HepG2 (cell line): Measurements from ENCODE around the gene SEPHS2. TPM values are rescaled to one million over a fixed set of nuclear protein-coding genes. Genes with fewer than 3 reads are reported as not detected.

Experiments used
- ARID4A ChIP-seq: sonication (generic); formaldehyde crosslinking; IDR thresholded peaks from 2 replicates; pipeline ENCODE4 v1.5.0; 2020; ENCODE audit warnings: mild to moderate bottlenecking, missing genetic modification reagents, borderline replicate concordance
- BCL6 ChIP-seq: IDR thresholded peaks from 2 replicates; pipeline ENCODE4 v1.6.1; 2016; ENCODE audit warnings: missing genetic modification reagents, missing compliant biosample characterization
- BRCA1 ChIP-seq: sonication (generic); formaldehyde crosslinking; IDR thresholded peaks from 2 replicates; pipeline ENCODE4 v1.4.0; 2020; ENCODE audit warnings: missing genetic modification reagents
- BRD4 ChIP-seq: sonication (generic); formaldehyde crosslinking; IDR thresholded peaks from 2 replicates; pipeline ENCODE4 v1.4.0; 2020; ENCODE audit warnings: missing genetic modification reagents
- EP300 ChIP-seq, 3 experiments: sonication (generic) in 1 of 3; formaldehyde crosslinking in 1 of 3; IDR thresholded peaks; 2 replicates each; pipeline versions ENCODE4 v1.5.1 to v1.6.1; 2011 to 2020; ENCODE audit warnings: low read depth in 2 of 3, low read length in 2 of 3, borderline replicate concordance in 1 of 3, improper control_type of control experiment in 1 of 3, mild to moderate bottlenecking in 1 of 3, missing genetic modification reagents in 1 of 3, moderate library complexity in 1 of 3
- FOXO1 ChIP-seq: sonication (generic); formaldehyde crosslinking; IDR thresholded peaks from 2 replicates; pipeline ENCODE4 v1.4.0; 2020; ENCODE audit warnings: missing genetic modification reagents
- KAT7 ChIP-seq: IDR thresholded peaks from 2 replicates; pipeline ENCODE4 v1.6.1; 2018; ENCODE audit warnings: borderline replicate concordance, missing compliant biosample characterization
- MIXL1 ChIP-seq: IDR thresholded peaks from 2 replicates; pipeline ENCODE4 v1.6.1; 2016
- NAIF1 ChIP-seq: sonication (generic); formaldehyde crosslinking; IDR thresholded peaks from 2 replicates; pipeline ENCODE4 v1.5.0; 2020; ENCODE audit warnings: mild to moderate bottlenecking, missing genetic modification reagents, borderline replicate concordance
- NFIC ChIP-seq: IDR thresholded peaks from 2 replicates; pipeline ENCODE4 v1.6.1; 2012; ENCODE audit warnings: mild to moderate bottlenecking, low read length, inconsistent platforms
- PHF20 ChIP-seq: sonication (generic); formaldehyde crosslinking; IDR thresholded peaks from 2 replicates; pipeline ENCODE4 v1.5.0; 2020; ENCODE audit warnings: mild to moderate bottlenecking, missing genetic modification reagents
- POLR2G ChIP-seq: fragments of 200-400 bp; formaldehyde crosslinking; IDR thresholded peaks from 2 replicates; pipeline ENCODE4 v1.6.1; 2018; ENCODE audit warnings: mild to moderate bottlenecking, low read depth, low read length, moderate library complexity
- RARA ChIP-seq: IDR thresholded peaks from 2 replicates; pipeline ENCODE4 v1.6.1; 2016; ENCODE audit warnings: missing genetic modification reagents, missing compliant biosample characterization
- RCOR2 ChIP-seq: IDR thresholded peaks from 2 replicates; pipeline ENCODE4 v1.6.1; 2016; ENCODE audit warnings: missing biosample characterization, missing genetic modification reagents
- SYNCRIP ChIP-seq: fragments of 200-400 bp; formaldehyde crosslinking; IDR thresholded peaks from 2 replicates; pipeline ENCODE4 v1.6.1; 2018; ENCODE audit warnings: mild to moderate bottlenecking, low read depth, low read length; ENCODE audit not compliant: insufficient read depth
- ZBTB3 ChIP-seq: sonication (generic); formaldehyde crosslinking; IDR thresholded peaks from 2 replicates; pipeline ENCODE4 v1.4.0; 2020; ENCODE audit warnings: low read depth, mild to moderate bottlenecking, moderate library complexity, missing genetic modification reagents, borderline replicate concordance
- ZFX ChIP-seq: sonication (generic); formaldehyde crosslinking; IDR thresholded peaks from 2 replicates; pipeline ENCODE4 v1.4.0; 2020; ENCODE audit warnings: mild to moderate bottlenecking, low read depth, missing genetic modification reagents, moderate library complexity
- ZFY ChIP-seq: sonication (generic); formaldehyde crosslinking; IDR thresholded peaks from 2 replicates; pipeline ENCODE4 v1.4.0; 2020; ENCODE audit warnings: missing genetic modification reagents
- ZNF101 ChIP-seq: sonication (generic); formaldehyde crosslinking; IDR thresholded peaks from 2 replicates; pipeline ENCODE4 v1.4.0; 2020; ENCODE audit warnings: mild to moderate bottlenecking, low read depth, missing genetic modification reagents, borderline replicate concordance
- ZNF383 ChIP-seq: sonication (generic); formaldehyde crosslinking; IDR thresholded peaks from 2 replicates; pipeline ENCODE4 v1.4.0; 2020; ENCODE audit warnings: missing genetic modification reagents, mild to moderate bottlenecking, borderline replicate concordance
- ZNF556 ChIP-seq: sonication (generic); formaldehyde crosslinking; IDR thresholded peaks from 2 replicates; pipeline ENCODE4 v1.4.0; 2020; ENCODE audit warnings: mild to moderate bottlenecking, missing genetic modification reagents, borderline replicate concordance
- ZNF619 ChIP-seq: sonication (generic); formaldehyde crosslinking; IDR thresholded peaks from 2 replicates; pipeline ENCODE4 v1.4.0; 2020; ENCODE audit warnings: mild to moderate bottlenecking, missing genetic modification reagents
- ZNF790 ChIP-seq: sonication (generic); formaldehyde crosslinking; IDR thresholded peaks from 2 replicates; pipeline ENCODE4 v1.8.0; 2022; ENCODE audit warnings: missing genetic modification reagents, mild to moderate bottlenecking, borderline replicate concordance
- ZSCAN25 ChIP-seq: sonication (generic); formaldehyde crosslinking; IDR thresholded peaks from 2 replicates; pipeline ENCODE4 v1.8.0; 2022; ENCODE audit warnings: mild to moderate bottlenecking, missing genetic modification reagents
- ZSCAN29 ChIP-seq: sonication (generic); formaldehyde crosslinking; conservative IDR thresholded peaks from 2 replicates; pipeline ENCODE4 v1.4.0; 2020; ENCODE audit warnings: mild to moderate bottlenecking, missing genetic modification reagents
- polyA plus RNA-seq, 8 experiments: library from polyadenylated mRNA; depleted of rRNA in 3 of 8; stranded (reverse) in 7 of 8; unstranded in 1 of 8; fragments of >200 nt; fragmentation: Illumina TruSeq in 4 of 8; extraction: Trizol in 4 of 8; gene quantifications; 2 replicates each; pipeline versions ENCODE4 v1.2.1 to v1.2.3, GENCODE V29; 2011 to 2016; ENCODE audit warnings: low read depth in 4 of 8, missing spikeins in 1 of 8, mixed read lengths in 1 of 8; ENCODE audit not compliant: insufficient read depth in 1 of 8
- total RNA-seq, 5 experiments: library from RNA; depleted of rRNA; stranded (reverse); fragments of >200 nt; fragmentation: Illumina TruSeq; extraction: Trizol; gene quantifications; 2 replicates each; pipeline ENCODE4 v1.2.3, GENCODE V29; 2016; ENCODE audit warnings: low read depth in 1 of 5

The SEPHS2 gene
- total and polyA plus RNA-seq, 2 of the 13 experiments (the other 11 are each of a cell fraction or from before 2014, with no cell fraction given), result 20.7 to 127 TPM

GRCh38 chr16:30437511-30438046 is 8.1 kb downstream of the SEPHS2 start (continued):
- TF ChIP-seq ZNF383 (CRISPR knock-in tag), result 0 out of 2 replicates have a peak, but pooled peaks have one; percentile 81
- TF ChIP-seq KAT7 (CRISPR knock-in tag), result no peak
- peak; percentile 53; the same call in 1 of the 2 replicates for TF ChIP-seq ZNF790 (CRISPR knock-in tag)
- peak; percentile 76; the same call in 1 of the 2 replicates for TF ChIP-seq ZNF556 (CRISPR knock-in tag)
- peak in 1 of 2 experiments; percentile 72; a peak in 2 of 4 replicates for TF ChIP-seq EP300 (IDR thresholded peaks at IDR 0.05; ENCODE audit: low read depth in 2 of 2, low read length in 2 of 2)
- no peak for TF ChIP-seq EP300 (CRISPR knock-in tag; IDR thresholded peaks at IDR 0.05; ENCODE audit: borderline replicate concordance)
- 0 out of 2 replicates have a peak, but pooled peaks have one; percentile 60 for TF ChIP-seq RARA
- peak; percentile 23; the same call in 1 of the 2 replicates for TF ChIP-seq BRCA1 (CRISPR knock-in tag)
- TF ChIP-seq ARID4A (CRISPR knock-in tag), result no peak
- TF ChIP-seq FOXO1 (CRISPR knock-in tag), result peak; percentile 56; the same call in 1 of the 2 replicates
- no peak for TF ChIP-seq PHF20 (CRISPR knock-in tag)
- TF ChIP-seq ZBTB3 (CRISPR knock-in tag), result peak; percentile 99
- TF ChIP-seq ZSCAN25 (CRISPR knock-in tag), result peak; percentile 52; the same call in 1 of the 2 replicates
- no peak for TF ChIP-seq ZNF619 (CRISPR knock-in tag)
- TF ChIP-seq NAIF1, result no peak
- peak; percentile 57; the same call in 1 of the 2 replicates for TF ChIP-seq ZSCAN29 (CRISPR knock-in tag)
- TF ChIP-seq POLR2G, result no peak
- peak; percentile 36; the same call in 1 of the 2 replicates for TF ChIP-seq ZFX (CRISPR knock-in tag)
- TF ChIP-seq RCOR2 (CRISPR knock-in tag), result peak; percentile 81
- TF ChIP-seq BRD4 (CRISPR knock-in tag), result no peak
- 0 out of 2 replicates have a peak, but pooled peaks have one; percentile 50 for TF ChIP-seq MIXL1
- TF ChIP-seq BCL6 (CRISPR knock-in tag), result peak; percentile 70
- no peak for TF ChIP-seq SYNCRIP
- peak; percentile 45; the same call in 1 of the 2 replicates for TF ChIP-seq NFIC
- TF ChIP-seq ZFY (CRISPR knock-in tag), result peak; percentile 24; the same call in 1 of the 2 replicates
- TF ChIP-seq ZNF101 (CRISPR knock-in tag), result no peak
